HUES64 (cell line): ENCODE measurements around the gene ATP6V1G2.

Experiments used
- H3K27ac ChIP-seq: 2 replicates; pipeline ENCODE4 v1.7.0; 2013; ENCODE audit warnings: low read depth, low read length, inconsistent platforms
- H3K27me3 ChIP-seq: 2 replicates; pipeline ENCODE4 v1.6.1; 2013; ENCODE audit warnings: mild to moderate bottlenecking, low read length; ENCODE audit not compliant: insufficient read depth
- H3K36me3 ChIP-seq: 2 replicates; pipeline ENCODE4 v1.6.1; 2013; ENCODE audit warnings: mild to moderate bottlenecking, low read length; ENCODE audit not compliant: insufficient read depth
- H3K4me1 ChIP-seq: 2 replicates; pipeline ENCODE4 v1.6.1; 2013; ENCODE audit warnings: mild to moderate bottlenecking, low read length, moderate library complexity; ENCODE audit not compliant: insufficient read depth
- H3K4me3 ChIP-seq: 2 replicates; pipeline ENCODE4 v1.5.1; 2013; ENCODE audit warnings: mild to moderate bottlenecking, low read length, moderate library complexity
- H3K9ac ChIP-seq: 2 replicates; pipeline ENCODE4 v1.6.1; 2013; ENCODE audit warnings: mild to moderate bottlenecking, low read depth, low read length
- H3K9me3 ChIP-seq: 2 replicates; pipeline ENCODE4 v1.6.1; 2013; ENCODE audit warnings: low read depth, low read length; ENCODE audit not compliant: insufficient read depth
- WGBS: fragments of 150-250, 120-280 bp; methylation state at CpG from one replicate; pipeline ENCODE4 v1.1.7; 2013; ENCODE audit warnings: missing lambda C conversion rate; 5-methylcytosine and 5-hydroxymethylcytosine counted together

Gene ATP6V1G2

DNA sequence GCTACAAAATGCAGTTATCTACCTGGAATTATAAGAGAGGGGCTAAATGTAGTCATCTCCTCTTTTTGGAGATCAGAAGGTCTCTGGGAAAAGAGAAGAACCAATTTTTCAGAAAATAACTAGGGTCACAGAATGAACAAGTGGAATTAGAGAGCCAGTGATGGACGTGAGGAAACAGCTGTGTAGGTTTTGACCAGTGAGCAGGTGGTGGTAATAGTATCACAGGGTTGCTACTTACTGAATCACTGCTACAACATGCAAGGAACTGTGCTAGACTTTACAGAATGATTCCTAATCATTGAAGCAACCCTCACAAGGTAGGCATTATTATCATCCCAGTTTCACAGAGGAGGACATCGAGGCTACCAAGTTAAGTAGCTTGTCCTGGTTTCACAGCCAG is 1.7 kb downstream of the ATP6V1G2 start:
- 86% methylated on average over 2 of the region's 2 CpGs for WGBS
- no peak overlapping the region for H3K4me3 ChIP-seq

DNA sequence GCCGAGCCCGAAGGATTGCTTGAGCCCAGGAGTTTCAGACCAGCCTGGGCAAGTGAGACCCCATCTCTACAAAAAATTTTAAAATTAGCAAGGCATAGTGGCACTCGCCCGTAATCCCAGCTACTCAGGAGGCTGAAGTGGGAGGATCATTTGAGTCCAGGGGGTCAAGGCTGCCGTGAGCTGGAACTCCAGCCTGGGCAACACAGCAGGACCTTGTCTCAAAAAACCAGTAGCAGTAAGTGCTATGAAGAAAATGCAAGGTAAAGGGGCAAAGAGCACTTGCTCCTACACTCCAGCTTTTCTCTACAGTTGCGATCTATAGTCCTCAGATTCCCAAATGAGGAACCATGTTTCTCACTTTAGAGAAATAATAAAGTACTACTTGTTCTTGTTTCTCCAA is 2.8 kb downstream of the ATP6V1G2 start:
- no peak overlapping the region for H3K4me3 ChIP-seq
- no peaks in the 10 kb centered on the region for H3K9me3 ChIP-seq
- H3K36me3 ChIP-seq: peaks cover 29% of the 10 kb centered on the region
- 97% methylated on average over 6 of the region's 6 CpGs for WGBS
- peaks cover 26% of the 10 kb centered on the region for H3K4me1 ChIP-seq
- no peak overlapping the region for H3K9ac ChIP-seq
- no peaks in the 10 kb centered on the region for H3K27me3 ChIP-seq
- no peak overlapping the region for H3K27ac ChIP-seq

More for the DNA sequence above, 1.7 kb downstream of the ATP6V1G2 start:
- no peak overlapping the region for H3K27ac ChIP-seq
- H3K4me1 ChIP-seq: peaks cover 18% of the 10 kb centered on the region
- H3K9ac ChIP-seq: no peak overlapping the region
- no peaks in the 10 kb centered on the region for H3K27me3 ChIP-seq
- peaks cover 29% of the 10 kb centered on the region for H3K36me3 ChIP-seq
- H3K9me3 ChIP-seq: no peaks in the 10 kb centered on the region

DNA sequence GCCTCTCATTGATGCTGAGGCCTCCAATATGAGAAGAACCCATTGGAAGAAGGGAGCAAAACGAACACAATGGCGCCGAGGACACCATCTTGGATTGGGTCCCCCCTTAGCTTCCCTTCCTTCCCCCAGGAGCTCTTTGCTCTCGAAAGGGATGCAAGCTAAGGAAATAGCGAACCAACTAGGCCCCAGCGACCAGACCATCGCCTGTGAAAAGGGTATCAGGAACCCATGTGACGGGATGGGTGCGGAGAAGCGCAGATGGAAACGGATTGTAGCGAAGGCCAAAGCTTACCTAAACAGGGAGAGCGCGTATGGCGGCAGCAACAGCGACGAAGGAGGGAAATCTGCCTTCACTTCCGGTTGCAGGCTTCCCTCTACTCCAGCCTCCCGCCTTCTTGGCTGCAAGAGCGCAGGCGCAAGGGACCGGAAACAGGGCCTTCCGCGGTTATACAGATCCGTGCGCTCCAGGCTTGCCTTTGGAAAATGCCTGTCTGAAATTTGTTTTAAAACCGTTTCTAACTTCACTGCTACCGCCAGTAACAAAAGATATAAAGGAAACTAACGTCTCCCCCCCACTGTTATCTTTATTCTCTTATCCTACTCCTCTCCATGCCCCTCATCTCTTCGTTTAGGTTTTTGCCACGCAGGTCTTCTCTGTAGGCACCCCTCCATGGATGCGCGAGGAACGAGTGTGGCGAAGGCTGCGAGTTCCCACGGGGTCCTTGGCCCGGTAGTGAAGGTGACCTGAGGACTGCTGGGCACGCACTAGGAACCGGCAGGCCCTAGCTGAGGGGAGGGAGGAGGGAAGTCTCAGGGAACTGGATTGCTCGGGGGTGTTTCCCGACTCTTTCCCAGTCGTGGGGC is 4.5 kb downstream of the ATP6V1G2 start, which contains the start of gene DDX39B:
Gene DDX39B (minus strand): TSS at position 346 of the 864 bp plus-strand sequence. CDS start 1,471 bp downstream, outside the sequence.
- Histone ChIP-seq H3K36me3 (peaks cover 41% of the 10 kb centered on the region), H3K27ac (peak within 1 kb of the TSS; percentile 97), H3K4me1 (peaks cover 23% of the 10 kb centered on the region), H3K27me3 (no peaks in the 10 kb centered on the region), H3K9me3 (no peaks in the 10 kb centered on the region), H3K9ac (peak within 1 kb of the TSS; percentile 100), H3K4me3 (peak within 1 kb of the TSS; percentile 89)
- under 1% methylated on average over 43 of the region's 43 CpGs for whole genome bisulfite sequencing

DNA sequence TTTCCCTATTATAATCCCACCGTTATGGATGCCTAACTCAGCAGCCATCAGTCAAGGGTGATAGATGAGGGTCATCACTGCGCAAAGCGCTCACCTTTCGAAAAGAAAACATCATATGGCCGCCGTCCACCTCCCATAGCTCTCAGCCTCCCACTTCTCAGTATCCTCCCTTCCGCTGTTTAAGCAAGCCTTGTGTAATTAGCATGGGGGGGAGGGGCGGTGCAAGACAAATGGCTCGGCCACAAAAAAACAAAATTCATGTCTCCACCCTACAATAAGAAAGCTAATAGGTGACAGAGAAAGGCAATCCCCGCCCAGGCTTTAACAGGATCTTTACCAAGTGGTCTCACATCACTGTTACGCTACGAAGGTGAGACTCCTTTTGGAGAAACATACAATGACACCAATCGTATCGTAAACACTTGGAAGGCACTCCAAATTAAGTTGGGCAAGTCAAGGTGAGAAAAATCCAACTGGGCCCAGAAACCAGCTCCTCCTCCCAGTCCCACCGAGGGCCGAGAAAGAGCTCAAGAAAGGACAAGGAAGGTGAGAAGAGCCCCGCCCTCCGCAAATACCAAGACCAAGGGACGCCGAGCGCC is 5.2 kb downstream of the ATP6V1G2 start:
- Histone ChIP-seq H3K9ac (peak overlapping the region; percentile 100), H3K27ac (peak overlapping the region; percentile 97), H3K4me3 (peak overlapping the region; percentile 89), H3K27me3 (no peaks in the 10 kb centered on the region), H3K36me3 (peaks cover 49% of the 10 kb centered on the region), H3K4me1 (peaks cover 23% of the 10 kb centered on the region), H3K9me3 (no peaks in the 10 kb centered on the region)
- WGBS: 2% methylated on average over 18 of the region's 21 CpGs

DNA sequence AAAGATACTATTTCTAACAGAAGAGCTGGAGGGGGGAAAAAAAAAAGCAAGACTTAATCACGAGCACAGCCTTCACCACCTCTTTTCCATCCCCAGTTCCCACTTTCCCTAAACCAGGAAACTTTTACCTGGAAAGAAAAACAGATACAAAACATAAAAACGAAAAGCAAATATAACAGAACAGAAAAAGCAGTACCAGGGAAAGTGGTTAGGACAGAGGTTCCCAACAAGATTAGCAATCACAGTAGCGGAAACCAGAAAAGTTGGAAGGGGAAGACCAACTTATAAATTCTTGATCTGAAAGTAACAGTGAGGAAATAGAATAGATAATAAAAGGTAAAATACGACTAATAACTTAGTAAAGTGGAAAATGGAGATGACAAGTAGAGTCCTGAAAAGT is 5.8 kb downstream of the ATP6V1G2 start:
- Histone ChIP-seq H3K27me3 (no peaks in the 10 kb centered on the region), H3K4me3 (peak overlapping the region; percentile 89), H3K9me3 (no peaks in the 10 kb centered on the region), H3K4me1 (peaks cover 23% of the 10 kb centered on the region), H3K27ac (peak overlapping the region; percentile 97), H3K9ac (peak overlapping the region; percentile 100), H3K36me3 (peaks cover 54% of the 10 kb centered on the region)
- WGBS: 25% methylated on average over 2 of the region's 4 CpGs

DNA sequence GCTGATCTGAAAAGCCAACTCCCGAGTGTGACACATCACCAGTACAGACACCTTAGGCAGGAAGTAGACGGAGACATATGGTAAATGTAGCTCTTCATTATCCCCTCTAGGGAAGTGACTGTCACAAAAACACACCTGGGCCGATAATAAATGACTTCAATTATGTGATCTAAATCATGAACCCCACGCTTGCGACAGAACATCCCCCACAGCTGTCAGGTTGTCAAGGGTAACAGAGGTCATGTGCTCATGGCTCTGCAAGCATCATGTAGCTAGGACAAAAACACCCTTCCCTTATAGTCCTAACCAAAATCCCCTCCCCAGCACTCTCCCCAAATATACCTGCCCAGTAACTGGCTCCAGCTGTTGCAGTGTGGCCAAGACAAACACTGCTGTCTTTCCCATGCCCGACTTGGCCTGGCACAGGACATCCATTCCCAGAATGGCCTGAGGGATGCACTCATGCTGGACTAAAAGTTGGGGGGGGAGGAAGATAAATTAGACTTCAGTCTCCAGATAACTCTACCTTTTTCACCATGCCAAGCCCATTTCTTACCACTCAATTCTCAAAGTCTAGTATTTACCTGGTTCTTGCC is 7.5 kb downstream of the ATP6V1G2 start:
- H3K9ac ChIP-seq: no peak overlapping the region
- H3K9me3 ChIP-seq: no peaks in the 10 kb centered on the region
- H3K27ac ChIP-seq: no peak overlapping the region
- H3K36me3 ChIP-seq: peaks cover 71% of the 10 kb centered on the region
- no peaks in the 10 kb centered on the region for H3K27me3 ChIP-seq
- WGBS: 98% methylated on average over 6 of the region's 6 CpGs
- H3K4me3 ChIP-seq: peak overlapping the region; percentile 89
- H3K4me1 ChIP-seq: peaks cover 23% of the 10 kb centered on the region

DNA sequence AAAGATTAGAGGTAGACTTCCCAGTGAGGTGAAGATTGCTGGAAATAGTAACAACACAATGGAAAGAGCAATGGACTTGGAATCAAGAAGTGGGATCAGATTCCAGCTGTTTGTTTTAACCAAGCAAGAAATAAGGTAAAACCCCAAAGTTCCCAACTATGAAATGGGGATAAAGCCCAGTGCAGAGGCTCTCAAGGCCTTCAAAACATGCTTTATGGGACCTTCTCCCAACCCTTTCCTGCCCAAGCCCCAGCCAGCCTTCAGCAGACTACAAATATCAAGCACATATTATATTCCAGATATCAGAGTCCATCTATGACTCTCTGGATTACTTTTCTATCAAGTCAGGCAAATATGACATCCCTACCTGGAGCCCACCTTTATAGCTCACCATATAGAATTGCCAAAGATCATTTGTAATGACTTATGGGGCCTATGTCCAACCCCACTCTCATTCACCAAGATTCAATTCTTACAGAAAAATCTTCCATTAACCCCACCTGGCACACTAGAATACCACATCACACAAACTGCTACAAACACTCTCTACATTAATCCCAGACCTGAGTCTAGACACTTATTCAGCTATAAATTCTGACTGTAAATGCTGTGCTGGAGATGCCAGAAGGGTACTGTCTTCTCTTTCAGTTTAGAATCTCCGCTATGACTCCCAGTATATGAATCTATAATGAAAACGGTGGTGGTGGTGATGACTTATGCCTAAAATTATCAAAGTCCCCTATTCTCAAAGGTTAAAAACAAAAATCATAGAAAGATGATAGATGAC is 10.7 kb downstream of the ATP6V1G2 start:
- WGBS: no CpG with 5 or more reads among the region's 2 CpGs
- H3K4me1 ChIP-seq: peaks cover 17% of the 10 kb centered on the region
- H3K4me3 ChIP-seq: no peak overlapping the region
- no peaks in the 10 kb centered on the region for H3K9me3 ChIP-seq
- H3K9ac ChIP-seq: no peak overlapping the region
- H3K27ac ChIP-seq: no peak overlapping the region
- H3K27me3 ChIP-seq: no peaks in the 10 kb centered on the region
- peaks cover 99% of the 10 kb centered on the region for H3K36me3 ChIP-seq

DNA sequence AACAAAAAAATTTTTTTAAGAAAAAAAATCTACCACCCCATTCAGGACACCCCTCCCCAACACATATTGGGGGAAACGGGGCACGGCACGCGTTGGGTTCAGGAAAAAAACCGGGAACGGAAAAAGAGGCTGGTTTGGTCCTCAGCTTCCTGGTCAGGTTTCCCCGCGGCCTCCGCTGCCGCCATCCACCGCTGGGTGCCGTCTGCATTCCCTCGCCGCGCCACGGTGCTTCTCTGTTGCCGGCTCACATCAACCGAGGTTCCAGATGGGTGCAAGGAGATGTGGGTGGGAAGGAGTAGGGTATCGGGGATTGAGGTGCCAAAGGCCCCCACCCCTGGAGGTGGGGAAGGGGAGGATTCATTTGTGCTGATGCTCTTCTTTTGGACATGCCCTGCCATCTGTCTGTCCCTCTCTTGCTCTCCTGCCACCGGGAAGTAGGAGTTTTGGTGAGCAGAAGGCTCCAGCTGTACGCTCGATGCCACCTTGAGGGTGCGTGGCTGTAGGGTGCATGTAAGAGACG is 11.8 kb downstream of the ATP6V1G2 start:
- Histone ChIP-seq H3K9me3 (no peaks in the 10 kb centered on the region), H3K36me3 (peaks cover 99% of the 10 kb centered on the region), H3K4me1 (peaks cover 7% of the 10 kb centered on the region; the same call in 1 of the 2 replicates), H3K4me3 (no peak overlapping the region), H3K9ac (no peak overlapping the region), H3K27ac (no peak overlapping the region), H3K27me3 (no peaks in the 10 kb centered on the region)
- WGBS: 92% methylated on average over 24 of the region's 24 CpGs

DNA sequence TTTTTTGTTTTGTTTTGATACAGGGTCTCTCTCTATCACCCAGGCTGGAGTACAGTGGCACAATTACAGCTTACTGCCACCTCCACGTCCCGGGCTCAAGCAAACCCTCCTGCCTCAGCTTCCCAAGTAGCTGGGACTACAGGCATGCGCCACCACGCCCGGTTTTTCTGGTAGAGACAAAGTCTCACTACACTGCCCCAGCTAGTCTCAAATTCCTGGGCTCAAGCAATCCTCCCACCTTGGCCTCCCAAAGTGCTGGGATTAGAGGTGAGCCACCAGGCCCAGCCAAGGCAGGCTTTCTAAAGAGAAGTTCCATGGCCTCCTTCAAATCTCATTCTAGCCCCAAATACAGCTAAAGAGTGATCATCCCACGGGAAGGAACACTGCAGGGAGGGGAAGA is 12.4 kb downstream of the ATP6V1G2 start:
- H3K36me3 ChIP-seq: peaks cover 96% of the 10 kb centered on the region
- no peaks in the 10 kb centered on the region for H3K9me3 ChIP-seq
- H3K9ac ChIP-seq: no peak overlapping the region
- H3K4me1 ChIP-seq: 0 out of 2 replicates have a peak, but pooled peaks cover 1% of the 10 kb centered on the region
- 96% methylated on average over 6 of the region's 6 CpGs for WGBS
- no peak overlapping the region for H3K27ac ChIP-seq
- H3K27me3 ChIP-seq: no peaks in the 10 kb centered on the region
- no peak overlapping the region for H3K4me3 ChIP-seq

DNA sequence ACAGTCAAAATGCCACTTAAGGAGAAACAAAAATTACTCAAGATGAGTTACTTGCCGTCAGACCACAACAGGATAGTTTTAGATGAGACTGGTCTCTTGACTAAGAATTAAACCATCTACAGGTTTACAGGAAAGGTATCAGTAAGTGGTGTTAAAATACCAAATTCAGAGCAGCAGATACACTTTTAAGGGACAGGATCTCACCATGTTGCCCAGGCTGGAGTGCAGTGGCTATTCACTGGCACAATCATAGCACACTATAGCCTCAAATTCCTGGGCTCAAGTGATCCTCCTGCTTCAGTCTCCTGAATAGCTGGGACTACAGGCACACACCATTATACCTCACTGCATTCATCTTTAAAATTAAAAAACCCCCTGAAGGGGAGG is 13.0 kb downstream of the ATP6V1G2 start:
- H3K27me3 ChIP-seq: no peaks in the 10 kb centered on the region
- no peaks in the 10 kb centered on the region for H3K4me1 ChIP-seq
- H3K9ac ChIP-seq: no peak overlapping the region
- WGBS: 86% methylated on average over 1 of the region's 1 CpG
- no peaks in the 10 kb centered on the region for H3K9me3 ChIP-seq
- no peak overlapping the region for H3K4me3 ChIP-seq
- no peak overlapping the region for H3K27ac ChIP-seq
- H3K36me3 ChIP-seq: peaks cover 90% of the 10 kb centered on the region
